ENCODE data around the gene ANO3.
A peak's percentile ranks its signal among the peaks of the same experiment; 100 is the strongest.
"Not testable (repeated sequence)": the region's sequence is repeated elsewhere in the genome, so short reads cannot be mapped to it uniquely, and the experiment has no call there.

The ANO3 gene

GRCh38 chr11:26331911-26332571 is at the start of gene ANO3:
Gene ANO3 (plus strand): TSS chr11:26332130. CDS start chr11:26332276, 146 bp downstream.
- DNase-seq: peak; percentile 9

DNA sequence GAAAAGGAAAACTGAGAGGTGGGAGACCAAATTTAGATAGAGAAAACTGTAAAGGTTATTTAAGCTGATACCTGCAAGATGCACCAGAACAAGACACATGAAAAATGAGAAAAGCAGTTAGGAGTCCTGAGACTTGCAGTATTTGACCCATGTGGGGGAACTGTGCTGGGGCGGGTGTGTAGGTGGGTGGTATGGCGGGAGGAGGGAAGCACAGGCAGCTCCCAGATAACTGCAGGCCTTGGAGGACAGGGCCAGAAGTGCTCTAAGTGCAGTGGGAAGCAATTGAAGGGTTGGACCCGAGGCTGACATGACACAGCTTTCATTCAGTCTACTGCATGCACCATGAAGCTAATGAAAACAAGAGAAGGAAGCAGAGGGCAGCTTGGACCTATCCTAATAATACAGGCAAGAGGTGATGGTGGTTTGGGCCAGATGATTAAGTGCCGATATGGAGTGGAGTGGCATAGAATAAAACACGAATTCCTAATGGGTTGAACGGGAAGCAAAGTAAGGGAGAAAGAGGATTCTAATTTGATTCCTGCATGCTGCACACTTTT is 48.0 kb upstream of the ANO3 start:
- DNase-seq: no peak

- no peak for DNase-seq
These were observed 46.3 kb upstream of the ANO3 start for GRCh38 chr11:26285608-26286007.

- DNase-seq: no peak
These were observed 45.4 kb upstream of the ANO3 start for GRCh38 chr11:26286472-26287066.

DNA sequence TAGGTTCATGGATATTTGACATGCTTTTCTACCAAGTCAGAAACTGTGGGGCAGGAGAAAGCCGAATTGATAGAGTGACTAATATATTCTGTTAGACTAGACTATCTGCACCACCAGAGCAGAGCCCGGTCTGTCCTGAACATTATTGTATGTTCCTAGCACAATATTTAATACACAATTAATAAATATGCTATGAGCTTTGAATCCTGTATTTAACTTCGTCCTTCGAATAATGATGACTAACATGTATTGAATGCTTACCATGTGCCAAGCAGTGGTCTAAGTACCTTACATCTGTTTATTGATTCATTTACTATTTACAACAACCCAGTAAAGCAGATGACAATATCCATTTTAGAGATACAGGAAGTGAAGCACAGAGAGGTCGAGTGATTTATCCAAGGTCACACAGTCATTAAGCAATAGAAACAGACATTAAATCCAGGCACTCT is 44.8 kb upstream of the ANO3 start:
- no peak for DNase-seq

- DNase-seq: no peak
These were observed 34.5 kb upstream of the ANO3 start for GRCh38 chr11:26297189-26297975.

GRCh38 chr11:26316372-26316771 is 15.6 kb upstream of the ANO3 start:
- DNase-seq: not testable (repeated sequence)

GRCh38 chr11:26319906-26320305 is 12.0 kb upstream of the ANO3 start:
- no peak for DNase-seq

GRCh38 chr11:26321516-26321915 is 10.4 kb upstream of the ANO3 start:
- DNase-seq: no peak

DNA sequence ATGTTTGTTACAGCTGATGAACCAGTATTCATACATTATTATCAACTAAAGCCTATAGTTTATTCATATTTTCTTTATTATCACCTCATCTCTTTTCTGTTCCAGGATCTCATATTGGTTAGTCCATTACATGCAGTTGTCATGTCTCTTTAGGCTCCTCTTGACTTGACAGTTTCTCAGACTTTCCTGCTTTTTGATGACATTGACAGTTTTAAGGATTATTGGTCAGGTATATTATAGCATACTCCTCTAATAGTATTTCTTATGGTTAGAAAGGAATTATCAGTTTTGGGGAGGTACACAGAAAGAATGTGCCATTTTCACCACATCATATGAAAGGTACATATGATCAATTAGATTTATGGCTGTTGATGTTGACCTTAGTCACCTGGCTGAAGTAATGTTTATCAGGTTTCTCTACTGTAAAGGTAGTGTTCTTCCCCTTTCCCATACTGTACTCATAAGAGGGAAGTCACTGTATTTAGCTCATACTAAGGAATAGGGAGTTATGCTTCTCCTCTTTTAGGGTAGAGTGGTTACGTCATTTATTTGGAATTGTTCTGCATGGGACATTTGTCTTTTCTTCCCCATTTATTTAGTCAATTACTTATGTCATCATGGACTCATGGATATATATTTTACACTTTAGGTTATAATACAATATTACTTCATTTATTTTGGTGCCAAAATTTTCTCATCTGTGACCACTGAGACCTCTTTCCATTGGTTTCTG is 9.4 kb upstream of the ANO3 start:
- DNase-seq: no peak

DNA sequence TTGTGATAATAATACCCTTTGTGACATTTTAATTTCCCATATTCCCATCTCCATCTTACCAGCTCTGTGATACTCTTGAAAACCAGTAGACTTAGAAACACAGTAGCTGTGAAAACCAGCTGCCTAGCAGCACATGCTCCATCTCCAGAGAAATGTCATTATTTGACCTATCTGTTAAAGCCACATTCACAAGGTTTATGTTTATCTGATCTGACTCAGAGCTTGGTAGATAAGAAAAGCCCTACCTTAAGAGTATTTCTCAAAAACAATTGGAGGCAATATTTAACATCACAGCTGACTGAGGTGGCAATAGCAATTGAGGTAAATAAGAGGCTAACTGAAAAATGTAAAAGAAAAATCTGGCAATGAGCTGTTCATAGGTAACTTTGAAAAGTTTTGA is 8.1 kb upstream of the ANO3 start:
- DNase-seq: no peak

- no peak for DNase-seq
These were observed 7.7 kb upstream of the ANO3 start for GRCh38 chr11:26324270-26324669.

- no peak for DNase-seq
These were observed 5.0 kb upstream of the ANO3 start for GRCh38 chr11:26326793-26327400.

DNA sequence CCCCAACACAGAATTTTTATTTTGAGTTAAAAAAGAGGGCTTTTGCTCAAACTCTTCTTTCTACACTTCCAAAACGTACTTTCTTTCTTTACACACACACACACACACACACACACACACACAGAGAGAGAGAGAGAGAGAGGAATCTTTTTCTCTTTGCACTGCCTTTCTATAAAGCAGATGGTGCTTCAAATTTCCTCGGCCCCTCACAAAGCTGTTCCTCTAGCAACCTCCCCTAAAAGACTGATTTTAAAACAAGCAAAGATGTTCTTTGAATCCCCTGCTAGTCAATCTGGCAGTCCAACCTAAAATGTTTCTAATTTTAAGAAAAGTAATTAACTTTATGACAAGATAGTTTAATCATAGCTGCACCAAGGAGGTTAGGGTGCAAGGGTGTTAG is 2.7 kb upstream of the ANO3 start:
- no peak for DNase-seq

- no peak for DNase-seq
These were observed 1.7 kb upstream of the ANO3 start for GRCh38 chr11:26330262-26330661.

- DNase-seq: no peak
These were observed 614 bp downstream of the ANO3 start for GRCh38 chr11:26332572-26332915.

GRCh38 chr11:26333906-26334305 is 2.0 kb downstream of the ANO3 start:
- no peak for DNase-seq

DNA sequence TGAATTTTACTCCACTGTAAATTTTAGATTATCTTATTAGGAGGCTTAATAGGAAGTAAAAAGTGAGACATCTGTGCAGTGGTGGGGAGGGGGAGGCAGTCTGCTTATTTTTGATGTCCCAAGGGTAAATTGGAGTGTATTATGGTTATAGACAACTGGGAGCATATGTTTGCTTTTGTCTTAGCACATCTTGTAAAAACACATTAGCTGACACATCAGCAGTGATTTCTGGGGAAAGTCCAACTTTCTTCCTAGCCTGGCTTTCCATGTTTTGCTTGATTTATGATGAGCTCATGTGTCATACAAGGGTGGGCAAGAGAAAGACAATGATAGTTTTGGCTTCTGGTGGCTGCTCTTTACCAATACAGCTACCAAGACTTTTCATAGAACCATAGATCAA is 4.0 kb downstream of the ANO3 start:
- DNase-seq: no peak

GRCh38 chr11:26344647-26345046 is 12.7 kb downstream of the ANO3 start:
- DNase-seq: no peak

- DNase-seq: no peak
These were observed 16.8 kb downstream of the ANO3 start for GRCh38 chr11:26348776-26349175.

GRCh38 chr11:26350002-26350401 is 18.1 kb downstream of the ANO3 start:
- no peak for DNase-seq

DNA sequence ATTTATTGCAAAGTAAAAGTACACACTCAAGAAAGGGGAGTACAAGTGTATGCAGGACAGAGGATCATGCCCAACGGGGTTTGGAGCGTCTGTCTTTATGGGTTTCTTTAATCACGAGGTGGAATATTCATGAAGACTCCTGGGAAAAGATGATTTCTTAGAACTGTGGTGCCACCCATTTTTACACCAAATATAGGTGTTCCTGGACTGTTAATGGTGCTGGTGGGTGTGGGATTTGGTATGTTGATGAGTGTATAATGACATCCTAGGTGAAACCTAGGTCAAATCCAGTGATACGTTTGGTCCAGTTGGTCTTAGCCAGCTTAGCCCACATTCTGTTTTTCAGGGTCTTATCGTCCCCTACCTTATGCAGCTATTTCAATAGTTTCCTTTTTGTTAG is 21.1 kb downstream of the ANO3 start:
- no peak for DNase-seq

- no peak for DNase-seq
These were observed 27.1 kb downstream of the ANO3 start for GRCh38 chr11:26359055-26359454.

Measured in NCI-H1417 treated with DMSO at 0.1 percent for 48 hours (cell line).